Psoas muscle (tissue), 8 donors: ENCODE results near the gene TRMU. TPM values are rescaled to one million over a fixed set of nuclear protein-coding genes. Genes with fewer than 3 reads are reported as not detected.

Experiments used
- ATAC-seq, 4 donors: fragments of 200-7000 bp; cut with Tn5 transposase; one replicate each; pipeline ENCODE4 v1.9.1; 2020; ENCODE audit warnings: moderate library complexity in 3 of 4, mild to moderate bottlenecking in 2 of 4
- DNase-seq, 2 donors: peaks; one replicate each; pipeline ENCODE4 v3.0.0-alpha.2; 2020
- H3K27ac ChIP-seq: fragments of 200-600 bp; one replicate; pipeline ENCODE4 v1.8.0; 2022
- H3K27me3 ChIP-seq, 3 donors: fragments of 200-600 bp in 1 of 3; one replicate each; pipeline versions ENCODE4 v1.6.1 to v1.8.0; 2013 to 2022; ENCODE audit warnings: low read length in 2 of 3, mild to moderate bottlenecking in 2 of 3, moderate library complexity in 1 of 3; ENCODE audit not compliant: insufficient read depth in 3 of 3
- H3K36me3 ChIP-seq, 2 donors: fragments of 200-600 bp in 1 of 2; one replicate each; pipeline versions ENCODE4 v1.6.1 to v1.8.0; 2013 to 2022; ENCODE audit warnings: low read depth in 1 of 2, mild to moderate bottlenecking in 1 of 2, moderate library complexity in 1 of 2; ENCODE audit not compliant: insufficient read depth in 1 of 2
- H3K4me1 ChIP-seq: fragments of 200-600 bp; one replicate; pipeline ENCODE4 v1.8.0; 2022
- H3K4me3 ChIP-seq: fragments of 200-600 bp; one replicate; pipeline ENCODE4 v1.8.0; 2022; ENCODE audit warnings: mild to moderate bottlenecking
- H3K9me3 ChIP-seq: fragments of 200-600 bp; one replicate; pipeline ENCODE4 v1.8.0; 2022
- WGBS, 3 donors: extraction: QIAGEN DNeasy Blood & Tissue Kit; methylation state at CpG; one replicate each; pipeline versions ENCODE4 v1.1.6 to v1.1.7; 2013; 5-methylcytosine and 5-hydroxymethylcytosine counted together
- intact Hi-C, 2 donors: fragments of 100-400 bp; cut with DNase I; formaldehyde crosslinking; loops; one replicate each; pipeline versions ENCODE4 v1.11.0 to v1.14.2; 2022
- polyA plus RNA-seq, 3 donors: library from polyadenylated mRNA; stranded (reverse); fragments of 200-250 nt; gene quantifications; one replicate each; pipeline ENCODE4 v1.2.3, GENCODE V29; 2013
- total RNA-seq, 4 donors: library from RNA; stranded (reverse); fragmentation: NEBNext Ultra II Directional in 2 of 4; extraction: Animal tissue kit (Norgen Biotek cat#: 25700) in 2 of 4; gene quantifications; one replicate each; pipeline versions ENCODE4 v1.2.1 to v1.2.4, GENCODE V29; 2021 to 2023
- TF ChIP-seq, protein P1 (sequence below): fragments of 200-600 bp; IDR thresholded peaks from one replicate; pipeline ENCODE4 v1.8.0; 2022; ENCODE audit warnings: antibody characterized with exemption
- donor health status: healthy with polysubstance abuse.
- donor health status: DM: no; HTN: no; CAD: no; lungs with moderate emphysema.
- donor health status: Bipolar disorder and iron deficiency.
- donor health status: healthy.
- donor health status: DM: yes; HTN: yes; CAD: no.
- donor health status: DM: no; HTN: no; CAD: no.
- donor health status: DM: no; HTN: no; CAD: no.
- donor health status: DM: yes; HTN: yes; CAD: no.

Gene TRMU
- total and polyA plus RNA-seq, 7 donors: 9.6 to 37.1 (median 17.4) TPM

DNA sequence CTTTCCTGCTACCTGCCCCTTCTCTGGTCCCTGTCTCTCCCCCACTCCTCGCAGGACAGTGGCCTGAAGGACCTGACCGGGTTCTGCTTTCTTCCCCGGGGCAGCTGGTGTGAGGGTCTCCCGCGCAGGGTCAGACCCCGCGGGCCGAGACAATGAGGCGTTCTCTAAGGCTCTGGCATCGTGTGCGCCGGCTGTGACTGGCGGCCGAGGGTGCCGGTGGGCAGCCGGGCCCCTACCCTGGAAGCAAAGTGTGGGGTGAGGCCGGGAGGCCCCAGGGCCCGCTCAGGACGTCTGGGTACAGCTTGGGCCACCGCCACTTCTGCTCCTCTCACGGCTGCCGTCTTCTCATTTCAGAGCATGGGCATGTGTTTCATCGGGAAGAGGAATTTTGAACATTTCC, 16.3 kb downstream of the TRMU start:
- no peak overlapping the region for H3K27ac ChIP-seq
- WGBS, 3 donors: 90 to 94% (median 90%) methylated on average over 23 of the region's 23 CpGs
- TF ChIP-seq, protein P1, sequence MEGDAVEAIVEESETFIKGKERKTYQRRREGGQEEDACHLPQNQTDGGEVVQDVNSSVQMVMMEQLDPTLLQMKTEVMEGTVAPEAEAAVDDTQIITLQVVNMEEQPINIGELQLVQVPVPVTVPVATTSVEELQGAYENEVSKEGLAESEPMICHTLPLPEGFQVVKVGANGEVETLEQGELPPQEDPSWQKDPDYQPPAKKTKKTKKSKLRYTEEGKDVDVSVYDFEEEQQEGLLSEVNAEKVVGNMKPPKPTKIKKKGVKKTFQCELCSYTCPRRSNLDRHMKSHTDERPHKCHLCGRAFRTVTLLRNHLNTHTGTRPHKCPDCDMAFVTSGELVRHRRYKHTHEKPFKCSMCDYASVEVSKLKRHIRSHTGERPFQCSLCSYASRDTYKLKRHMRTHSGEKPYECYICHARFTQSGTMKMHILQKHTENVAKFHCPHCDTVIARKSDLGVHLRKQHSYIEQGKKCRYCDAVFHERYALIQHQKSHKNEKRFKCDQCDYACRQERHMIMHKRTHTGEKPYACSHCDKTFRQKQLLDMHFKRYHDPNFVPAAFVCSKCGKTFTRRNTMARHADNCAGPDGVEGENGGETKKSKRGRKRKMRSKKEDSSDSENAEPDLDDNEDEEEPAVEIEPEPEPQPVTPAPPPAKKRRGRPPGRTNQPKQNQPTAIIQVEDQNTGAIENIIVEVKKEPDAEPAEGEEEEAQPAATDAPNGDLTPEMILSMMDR: no peak
- intact Hi-C loops: no loop called here
- no peak for DNase-seq
- no peaks in the 10 kb centered on the region for H3K27me3 ChIP-seq
- H3K4me3 ChIP-seq: no peak overlapping the region
- peaks cover 9% of the 10 kb centered on the region for H3K4me1 ChIP-seq
- no peak for ATAC-seq
- H3K9me3 ChIP-seq: no peaks in the 10 kb centered on the region
- H3K36me3 ChIP-seq: peaks cover 4 to 97% of the 10 kb centered on the region in 2 donors

DNA sequence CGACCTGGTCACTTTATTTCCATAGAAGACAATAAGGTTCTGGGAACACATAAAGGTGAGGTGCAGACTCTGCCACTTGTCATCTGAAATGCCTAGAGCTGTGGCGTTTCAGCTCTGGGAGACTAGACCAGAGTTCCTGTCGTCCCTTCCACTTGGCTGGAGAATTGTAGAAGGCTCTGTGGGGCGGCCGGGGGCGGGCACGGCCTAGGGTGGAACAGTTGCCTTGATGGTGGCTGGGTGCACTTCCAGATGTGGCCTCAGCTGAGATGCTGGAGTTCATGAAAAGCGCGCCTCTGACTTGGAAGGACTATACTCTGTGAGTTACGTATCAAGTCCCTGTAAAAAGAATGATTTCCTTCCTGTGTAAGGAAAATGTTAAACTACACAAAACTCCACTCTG, 16.8 kb downstream of the TRMU start:
- TF ChIP-seq, protein P1: no peak
- Histone ChIP-seq H3K36me3 (peaks cover 4 to 97% of the 10 kb centered on the region in 2 donors), H3K27me3 (no peaks in the 10 kb centered on the region), H3K4me1 (peaks cover 9% of the 10 kb centered on the region), H3K4me3 (no peak overlapping the region), H3K27ac (no peak overlapping the region), H3K9me3 (no peaks in the 10 kb centered on the region)
- 92 to 93% (median 92%) methylated on average over 10 of the region's 10 CpGs for WGBS, 3 donors
- no peak for DNase-seq
- intact Hi-C loops: no loop called here
- ATAC-seq: no peak

- intact Hi-C loops: no loop called here
Observed at GRCh38 chr22:46352691-46353386, 17.3 kb downstream of the TRMU start.

DNA sequence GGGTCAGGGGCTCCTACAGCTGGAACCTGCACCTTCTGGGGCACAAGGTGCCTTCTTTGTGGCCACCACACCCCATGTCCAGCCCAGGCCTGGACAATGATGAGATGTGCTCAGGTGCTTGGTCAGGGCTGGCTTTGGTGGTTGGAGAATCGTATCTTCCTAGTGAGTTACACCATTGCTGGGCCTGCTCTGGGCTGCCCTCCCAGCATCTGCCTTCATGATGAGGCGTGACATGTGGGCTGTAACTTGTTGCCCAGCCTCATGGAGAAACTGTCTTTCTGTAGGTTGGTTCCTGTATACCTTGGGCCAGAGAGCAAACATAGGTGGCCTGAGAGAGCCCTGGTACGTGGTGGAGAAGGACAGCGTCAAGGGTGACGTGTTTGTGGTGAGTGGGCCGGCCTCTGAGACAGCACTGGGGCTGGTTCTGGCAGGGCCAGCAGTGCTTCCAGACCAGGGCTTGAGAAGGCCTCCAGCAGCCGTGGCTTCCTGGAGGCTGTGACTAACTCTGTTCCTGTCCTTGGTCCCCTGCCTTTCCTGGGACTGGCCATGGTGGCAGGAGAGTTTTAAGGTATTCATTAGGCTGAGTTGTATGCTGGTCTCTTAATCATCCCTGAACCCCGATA, 18.1 kb downstream of the TRMU start:
- TF ChIP-seq, protein P1: no peak
- peaks cover 9% of the 10 kb centered on the region for H3K4me1 ChIP-seq
- ATAC-seq: peak in 1 of 4 donors; percentile 1
- intact Hi-C loops: no loop called here
- 85 to 87% (median 86%) methylated on average over 8 of the region's 8 CpGs for WGBS, 3 donors
- no peak overlapping the region for H3K4me3 ChIP-seq
- H3K27me3 ChIP-seq: no peaks in the 10 kb centered on the region
- no peak for DNase-seq
- peak overlapping the region; percentile 69 for H3K27ac ChIP-seq
- no peaks in the 10 kb centered on the region for H3K9me3 ChIP-seq
- H3K36me3 ChIP-seq: peaks cover 4 to 94% of the 10 kb centered on the region in 2 donors

More at GRCh38 chr22:46352691-46353386, 17.3 kb downstream of the TRMU start:
- TF ChIP-seq, protein P1: no peak
- H3K4me3 ChIP-seq: no peak overlapping the region
- peaks cover 4 to 95% of the 10 kb centered on the region in 2 donors for H3K36me3 ChIP-seq
- peak; percentile 85 to 89 (median 88) for ATAC-seq
- H3K4me1 ChIP-seq: peaks cover 9% of the 10 kb centered on the region
- peak; percentile 65 to 75 for DNase-seq
- no peaks in the 10 kb centered on the region for H3K9me3 ChIP-seq
- H3K27me3 ChIP-seq: no peaks in the 10 kb centered on the region
- 66 to 76% (median 71%) methylated on average over 20 of the region's 20 CpGs for WGBS, 3 donors
- H3K27ac ChIP-seq: peak overlapping the region; percentile 69
